Heart right ventricle (tissue), 16 donors: ENCODE data around the gene PWWP2B. TPM values are rescaled to one million over a fixed set of nuclear protein-coding genes. Genes with fewer than 3 reads are reported as not detected.

Experiments
- ATAC-seq, 8 donors: fragments of 200-7000 bp; cut with Tn5 transposase; one replicate each; pipeline ENCODE4 v1.9.1; 2020; ENCODE audit warnings: mild to moderate bottlenecking in 8 of 8, moderate library complexity in 8 of 8, moderate number of reproducible peaks in 1 of 8
- DNase-seq, 2 donors: peaks; one replicate each; pipeline ENCODE4 v3.0.0-alpha.2; 2020
- H3K27ac ChIP-seq, 10 donors: fragments of 200-600 bp; sonication (generic) in 2 of 10; one replicate each; pipeline versions ENCODE4 v1.5.0 to v1.8.0; 2020 to 2022; ENCODE audit warnings: mild to moderate bottlenecking in 3 of 10
- H3K27me3 ChIP-seq, 7 donors: fragments of 200-600 bp; one replicate each; pipeline ENCODE4 v1.8.0; 2021 to 2022; ENCODE audit warnings: mild to moderate bottlenecking in 2 of 7
- H3K36me3 ChIP-seq, 9 donors: fragments of 200-600 bp; sonication (generic) in 1 of 9; one replicate each; pipeline versions ENCODE4 v1.5.0 to v1.8.0; 2020 to 2022; ENCODE audit warnings: mild to moderate bottlenecking in 2 of 9
- H3K4me1 ChIP-seq, 9 donors: fragments of 200-600 bp; sonication (generic) in 1 of 9; one replicate each; pipeline versions ENCODE4 v1.5.0 to v1.8.0; 2020 to 2022; ENCODE audit warnings: mild to moderate bottlenecking in 4 of 9
- H3K4me3 ChIP-seq, 10 donors: fragments of 200-600 bp; sonication (generic) in 2 of 10; one replicate each; pipeline versions ENCODE4 v1.5.0 to v1.8.0; 2020 to 2022; ENCODE audit warnings: mild to moderate bottlenecking in 7 of 10, moderate library complexity in 2 of 10
- H3K9me3 ChIP-seq, 11 donors: fragments of 200-600 bp in 10 of 11; sonication (generic) in 2 of 11; one replicate each; pipeline versions ENCODE4 v1.5.0 to v1.8.0; 2013 to 2022; ENCODE audit warnings: mild to moderate bottlenecking in 2 of 11, control low read depth in 1 of 11, moderate library complexity in 1 of 11
- CTCF ChIP-seq, 9 donors: fragments of 200-600 bp; sonication (generic) in 2 of 9; IDR thresholded peaks; one replicate each; pipeline versions ENCODE4 v1.5.0 to v1.8.0; 2021 to 2022; ENCODE audit warnings: antibody characterized with exemption in 9 of 9, mild to moderate bottlenecking in 5 of 9, moderate library complexity in 1 of 9
- whole genome bisulfite sequencing, 2 donors: extraction: QIAGEN DNeasy Blood & Tissue Kit; methylation state at CpG; one replicate each; pipeline ENCODE4 v1.1.7; 2013; ENCODE audit warnings: inconsistent platforms in 1 of 2; 5-methylcytosine and 5-hydroxymethylcytosine counted together
- intact Hi-C, 10 donors: fragments of 100-400 bp; cut with DNase I; formaldehyde crosslinking; loops; one replicate each; pipeline versions ENCODE4 v1.11.1 to v1.14.2; 2022
- long read RNA-seq, 3 donors: library from polyadenylated mRNA; unstranded; transcript quantifications; one replicate each; pipeline ENCODE4 v2.0.0, GENCODE V29; 2020 to 2021
- polyA plus RNA-seq, 2 donors: library from polyadenylated mRNA; stranded (reverse); fragments of 200-250 nt; gene quantifications; one replicate each; pipeline ENCODE4 v1.2.3, GENCODE V29; 2013
- total RNA-seq, 10 donors: library from RNA; stranded (reverse); fragmentation: NEBNext Ultra II Directional in 3 of 10; extraction: Animal tissue kit (Norgen Biotek cat#: 25700) in 3 of 10; gene quantifications; one replicate each; pipeline versions ENCODE4 v1.2.1 to v1.2.4, GENCODE V29; 2021 to 2023
- donor health status: Arrhythmogenic right ventricular cardiomyopathy.
- donor health status: ischemic (EF 13 %, LVEDD 7.1; RV severe dilation, severe dysfunction).
- donor health status: healthy with polysubstance abuse.
- donor health status: DM: no; HTN: yes; CAD: no.
- donor health status: DM: no; HTN: no; CAD: no.
- donor health status: ischemic (EF 25% LVEDD 6.9; RV normal size, moderate dysfunction).
- donor health status: ischemic (EF 25% LVEDD 5.7; RV mildly dilated, moderate dysfunction).
- donor health status: healthy.
- donor health status: DM: yes; HTN: yes; CAD: no.
- donor health status: Ischemic cardiomyopathy.
- donor health status: ischemic (EF 35%, LVEDD 5.7; RV mildly dilated, moderate dysfunction).
- donor health status: nonischemic (EF 11% LVEDD 7.7; RV severe dilation, severe dysfunction).
- donor health status: DM: yes; HTN: yes; CAD: no.
- donor health status: PGD.
- donor health status: ischemic (EF 29% LVEDD 5.4; RV normal size, mild dysfunction).
- donor health status: nonischemic (EF 23%, LVEDD 6.1; RV moderate dilation, normal function).

Gene PWWP2B
- total RNA-seq (10 to 100 TPM; 11.1 to 21.3 (median 15.1) TPM), polyA plus RNA-seq (10 to 100 TPM; 11.9 to 15.3 TPM)
- long read RNA-seq, donor 1, transcript PWWP2B-201 (3 exons, 2,651 nt): major isoform, 68 of 102 reads
- long read RNA-seq, donor 1, transcript PWWP2B-202 (3 exons, 2,013 nt): minor isoform, 6 of 102 reads
- long read RNA-seq, donor 1, partial matches to known transcripts: 18 of 102 reads
- long read RNA-seq, donor 1, other reads (novel, unspliced or antisense): 10 of 102 reads
- long read RNA-seq, donor 2, transcript PWWP2B-201 (3 exons, 2,651 nt): major isoform, 40 of 65 reads
- long read RNA-seq, donor 2, partial matches to known transcripts: 9 of 65 reads
- long read RNA-seq, donor 2, other reads (novel, unspliced or antisense): 12 of 65 reads
- long read RNA-seq, donor 3, partial matches to known transcripts: 3 of 4 reads
- long read RNA-seq, donor 3, other reads (novel, unspliced or antisense): 1 of 4 reads

- WGBS, 2 donors: 0 to 1% methylated on average over 47 to 83 of the region's 86 CpGs
- DNase-seq: peak in 1 of 2 donors; percentile 71
Measured at GRCh38 chr10:132397036-132397541, at the start of gene PWWP2B. TSS of gene PWWP2B (plus strand) at chr10:132397200. CDS start at chr10:132397227, 27 bp downstream.

GRCh38 chr10:132347211-132347930 is 49.6 kb upstream of the PWWP2B start:
- Histone ChIP-seq H3K36me3 (peaks cover 0 to 41% (median 6%) of the 10 kb centered on the region in 9 donors), H3K4me1 (no peaks in the 10 kb centered on the region), H3K27ac (no peak overlapping the region), H3K27me3 (no peaks in the 10 kb centered on the region), H3K9me3 (no peaks in the 10 kb centered on the region), H3K4me3 (no peak overlapping the region)
- 95 to 97% methylated on average over 23 of the region's 23 CpGs for WGBS, 2 donors
- ATAC-seq (peak in 2 of 8 donors; percentile 20 to 45), DNase-seq (no peak)
- intact Hi-C loops: no loop called here
- TF ChIP-seq CTCF (IDR thresholded peaks at IDR 0.05): no peak

More at GRCh38 chr10:132397036-132397541, at the start of gene PWWP2B:
- ATAC-seq: peak in 4 of 8 donors; percentile 7 to 17 (median 11)
- Histone ChIP-seq H3K27me3 (no peaks in the 10 kb centered on the region), H3K9me3 (no peaks in the 10 kb centered on the region), H3K27ac (peak within 1 kb of the TSS; percentile 93 to 99 (median 97)), H3K36me3 (no peaks in the 10 kb centered on the region), H3K4me1 (peaks cover 18 to 63% (median 49%) of the 10 kb centered on the region in 9 donors), H3K4me3 (peak within 1 kb of the TSS; percentile 19 to 94 (median 84))
- TF ChIP-seq CTCF (IDR thresholded peaks at IDR 0.05): no peak
- intact Hi-C loops: loop anchor here in 5 of 10 donors (2.0 to 10.0 kb wide), 4 partner anchors 24 to 240 kb away; no protein-coding TSS in a partner anchor

GRCh38 chr10:132347931-132348267 is 49.1 kb upstream of the PWWP2B start:
- no peak overlapping the region for H3K4me3 ChIP-seq
- intact Hi-C loops: no loop called here
- no peak for ATAC-seq
- WGBS, 2 donors: 82 to 84% methylated on average over 13 of the region's 13 CpGs
- DNase-seq: no peak
- H3K27me3 ChIP-seq: no peaks in the 10 kb centered on the region
- H3K36me3 ChIP-seq: peaks cover 0 to 36% (median 6%) of the 10 kb centered on the region in 9 donors
- H3K27ac ChIP-seq: no peak overlapping the region
- no peaks in the 10 kb centered on the region for H3K4me1 ChIP-seq
- TF ChIP-seq CTCF (IDR thresholded peaks at IDR 0.05): no peak
- no peaks in the 10 kb centered on the region for H3K9me3 ChIP-seq

- WGBS, 2 donors: 93 to 94% methylated on average over 6 of the region's 6 CpGs
- H3K9me3 ChIP-seq: no peaks in the 10 kb centered on the region
- H3K4me3 ChIP-seq: no peak overlapping the region
- H3K27me3 ChIP-seq: no peaks in the 10 kb centered on the region
- no peak overlapping the region for H3K27ac ChIP-seq
- no peaks in the 10 kb centered on the region for H3K4me1 ChIP-seq
- H3K36me3 ChIP-seq: peaks cover 0 to 34% (median 2%) of the 10 kb centered on the region in 9 donors
- intact Hi-C loops: loop anchor here in 1 of 10 donors (5.0 kb wide), 1 partner anchor 127 kb away; no protein-coding TSS in a partner anchor
- TF ChIP-seq CTCF (IDR thresholded peaks at IDR 0.05): no peak
- DNase-seq: no peak
- ATAC-seq: no peak
Measured at GRCh38 chr10:132349766-132350165, 47.2 kb upstream of the PWWP2B start.
